ENCODE measurements around the gene CSHL1. TPM values are rescaled to one million over a fixed set of nuclear protein-coding genes. Genes with fewer than 3 reads are reported as not detected.
A peak's percentile ranks its signal among the peaks of the same experiment; 100 is the strongest.

CSHL1 gene
- total RNA-seq, 2 donors from 2014 or later, result not detected

DNA sequence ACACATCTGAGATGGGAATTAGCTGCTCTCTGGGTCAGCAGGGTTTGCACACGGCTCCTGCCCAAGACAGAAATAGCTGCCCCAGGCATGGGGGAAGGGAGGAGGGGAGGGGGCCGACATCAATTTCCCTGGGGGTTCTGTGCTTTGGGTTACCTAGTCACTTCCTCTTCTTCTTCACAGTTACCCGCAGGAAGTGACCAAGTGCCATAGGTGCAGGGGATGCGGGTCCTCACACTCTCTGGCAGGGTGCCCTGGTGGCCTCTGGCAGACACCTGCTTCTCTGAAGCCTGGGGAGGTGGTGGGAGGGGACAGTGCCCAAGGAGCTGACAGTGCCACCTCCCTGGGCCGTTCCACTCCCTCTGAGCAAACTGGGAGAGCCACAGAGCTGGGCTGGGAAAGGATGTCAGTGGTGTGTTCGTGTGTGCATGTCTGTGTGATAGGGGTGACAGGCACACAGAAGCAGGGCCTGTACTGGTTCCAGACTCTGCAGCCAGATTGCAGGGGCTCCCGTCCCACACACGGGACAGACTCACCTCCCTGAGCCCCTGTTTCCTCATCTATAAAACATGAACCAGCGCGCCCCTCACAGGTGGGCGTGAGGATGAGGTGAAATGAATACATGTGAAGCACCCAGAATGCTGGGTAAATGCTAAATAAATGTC, 43.5 kb upstream of the CSHL1 start:
- no peak overlapping the region for H3K9ac ChIP-seq (ENCODE audit: extremely low read depth, low read length, poor library complexity, severe bottlenecking)
- no peaks in the 10 kb centered on the region for H3K4me1 ChIP-seq (ENCODE audit: control insufficient read depth, insufficient read depth, low read length)
- peaks cover 8% of the 10 kb centered on the region for H3K27me3 ChIP-seq (ENCODE audit: control insufficient read depth, insufficient read depth, low read length, poor library complexity, severe bottlenecking)
- 84% methylated on average over 3 to 10 of the region's 11 CpGs for WGBS, 2 experiments (ENCODE audit: insufficient coverage in 1 of 2, insufficient read length in 1 of 2)
- H3K4me3 Mint-ChIP-seq, result no peak overlapping the region
- no peak overlapping the region for H3K4me3 ChIP-seq (ENCODE audit: low read length)
- H3K27me3 Mint-ChIP-seq (ENCODE audit: insufficient read depth), result peaks cover 14% of the 10 kb centered on the region
- H3K9me3 ChIP-seq (ENCODE audit: control insufficient read depth, low read length), result no peaks in the 10 kb centered on the region
- DNase-seq, result no peak
- H3K4me1 Mint-ChIP-seq, result peaks cover 3% of the 10 kb centered on the region
- H3K36me3 Mint-ChIP-seq (ENCODE audit: low read depth), result peaks cover 1% of the 10 kb centered on the region
- TF ChIP-seq, protein P1, sequence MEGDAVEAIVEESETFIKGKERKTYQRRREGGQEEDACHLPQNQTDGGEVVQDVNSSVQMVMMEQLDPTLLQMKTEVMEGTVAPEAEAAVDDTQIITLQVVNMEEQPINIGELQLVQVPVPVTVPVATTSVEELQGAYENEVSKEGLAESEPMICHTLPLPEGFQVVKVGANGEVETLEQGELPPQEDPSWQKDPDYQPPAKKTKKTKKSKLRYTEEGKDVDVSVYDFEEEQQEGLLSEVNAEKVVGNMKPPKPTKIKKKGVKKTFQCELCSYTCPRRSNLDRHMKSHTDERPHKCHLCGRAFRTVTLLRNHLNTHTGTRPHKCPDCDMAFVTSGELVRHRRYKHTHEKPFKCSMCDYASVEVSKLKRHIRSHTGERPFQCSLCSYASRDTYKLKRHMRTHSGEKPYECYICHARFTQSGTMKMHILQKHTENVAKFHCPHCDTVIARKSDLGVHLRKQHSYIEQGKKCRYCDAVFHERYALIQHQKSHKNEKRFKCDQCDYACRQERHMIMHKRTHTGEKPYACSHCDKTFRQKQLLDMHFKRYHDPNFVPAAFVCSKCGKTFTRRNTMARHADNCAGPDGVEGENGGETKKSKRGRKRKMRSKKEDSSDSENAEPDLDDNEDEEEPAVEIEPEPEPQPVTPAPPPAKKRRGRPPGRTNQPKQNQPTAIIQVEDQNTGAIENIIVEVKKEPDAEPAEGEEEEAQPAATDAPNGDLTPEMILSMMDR (conservative IDR thresholded peaks at IDR 0.05), result no peak
- H3K36me3 ChIP-seq (ENCODE audit: control insufficient read depth, insufficient read depth, low read length), result no peaks in the 10 kb centered on the region
- H3K9me3 Mint-ChIP-seq, result no peaks in the 10 kb centered on the region
- H3K27ac Mint-ChIP-seq, result no peak overlapping the region
- H3K27ac ChIP-seq (ENCODE audit: low read depth, low read length), result no peak overlapping the region

DNA sequence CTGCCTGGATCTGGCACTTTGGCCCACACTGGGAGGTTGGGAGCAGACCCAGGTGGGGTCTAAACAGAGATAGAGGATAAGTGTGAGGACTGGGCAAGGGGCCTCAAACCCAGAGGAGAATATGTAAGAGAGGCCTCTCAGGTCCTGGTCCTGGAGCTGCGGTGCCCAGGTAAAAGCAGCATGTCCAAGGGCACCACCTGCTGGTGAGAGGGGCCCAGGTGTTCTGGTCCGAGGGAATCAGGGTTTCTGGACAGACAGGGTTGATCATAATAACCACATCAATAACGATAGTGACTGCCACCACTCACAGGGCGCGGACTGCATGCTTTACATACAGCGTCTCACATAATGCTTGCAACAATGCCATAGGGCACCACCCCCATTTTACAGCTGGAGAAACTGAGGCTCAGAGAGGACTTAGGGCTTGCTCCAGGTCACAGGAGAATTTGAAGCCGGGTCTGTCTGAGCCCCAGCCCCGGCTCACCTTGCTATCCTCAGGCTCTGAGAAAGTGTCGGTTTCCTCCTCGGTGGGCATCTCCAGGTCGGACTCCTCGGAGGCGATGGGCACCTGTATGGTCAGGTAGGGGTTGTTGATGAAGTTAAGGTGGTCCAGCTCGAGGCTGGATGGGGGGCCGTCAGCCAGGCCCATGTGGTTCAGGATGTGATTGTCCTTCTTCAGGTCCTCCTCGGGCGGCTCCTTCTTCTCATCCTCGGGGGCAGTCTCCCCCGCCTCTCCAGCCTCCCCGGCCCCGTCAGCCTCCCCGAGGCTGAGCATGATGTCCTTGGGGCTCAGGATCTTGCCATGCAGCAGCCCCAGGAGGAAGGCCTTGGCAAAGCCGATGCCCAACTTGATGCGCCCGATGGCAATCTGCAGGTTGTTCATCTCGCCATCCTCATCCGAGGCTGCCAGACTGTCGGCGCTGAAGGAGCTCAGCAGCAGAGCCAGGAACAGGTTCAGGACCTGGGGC, 40.2 kb upstream of the CSHL1 start:
- peaks cover 3% of the 10 kb centered on the region for H3K4me1 Mint-ChIP-seq
- H3K4me3 Mint-ChIP-seq, result no peak overlapping the region
- no peaks in the 10 kb centered on the region for H3K9me3 ChIP-seq (ENCODE audit: control insufficient read depth, low read length)
- H3K27me3 ChIP-seq (ENCODE audit: control insufficient read depth, insufficient read depth, low read length, poor library complexity, severe bottlenecking), result no peaks in the 10 kb centered on the region
- WGBS, 2 experiments (ENCODE audit: insufficient coverage in 1 of 2, insufficient read length in 1 of 2), result 89 to 91% methylated on average over 14 to 29 of the region's 29 CpGs
- no peak overlapping the region for H3K4me3 ChIP-seq (ENCODE audit: low read length)
- H3K4me1 ChIP-seq (ENCODE audit: control insufficient read depth, insufficient read depth, low read length), result no peaks in the 10 kb centered on the region
- no peak overlapping the region for H3K27ac Mint-ChIP-seq
- H3K27ac ChIP-seq (ENCODE audit: low read depth, low read length), result no peak overlapping the region
- DNase-seq, result peak; percentile 95
- H3K36me3 Mint-ChIP-seq (ENCODE audit: low read depth), result no peaks in the 10 kb centered on the region
- H3K27me3 Mint-ChIP-seq (ENCODE audit: insufficient read depth), result no peaks in the 10 kb centered on the region
- H3K9me3 Mint-ChIP-seq, result no peaks in the 10 kb centered on the region
- TF ChIP-seq, protein P1 (conservative IDR thresholded peaks at IDR 0.05), result peak; percentile 82
- H3K36me3 ChIP-seq (ENCODE audit: control insufficient read depth, insufficient read depth, low read length), result no peaks in the 10 kb centered on the region
- no peak overlapping the region for H3K9ac ChIP-seq (ENCODE audit: extremely low read depth, low read length, poor library complexity, severe bottlenecking)

DNA sequence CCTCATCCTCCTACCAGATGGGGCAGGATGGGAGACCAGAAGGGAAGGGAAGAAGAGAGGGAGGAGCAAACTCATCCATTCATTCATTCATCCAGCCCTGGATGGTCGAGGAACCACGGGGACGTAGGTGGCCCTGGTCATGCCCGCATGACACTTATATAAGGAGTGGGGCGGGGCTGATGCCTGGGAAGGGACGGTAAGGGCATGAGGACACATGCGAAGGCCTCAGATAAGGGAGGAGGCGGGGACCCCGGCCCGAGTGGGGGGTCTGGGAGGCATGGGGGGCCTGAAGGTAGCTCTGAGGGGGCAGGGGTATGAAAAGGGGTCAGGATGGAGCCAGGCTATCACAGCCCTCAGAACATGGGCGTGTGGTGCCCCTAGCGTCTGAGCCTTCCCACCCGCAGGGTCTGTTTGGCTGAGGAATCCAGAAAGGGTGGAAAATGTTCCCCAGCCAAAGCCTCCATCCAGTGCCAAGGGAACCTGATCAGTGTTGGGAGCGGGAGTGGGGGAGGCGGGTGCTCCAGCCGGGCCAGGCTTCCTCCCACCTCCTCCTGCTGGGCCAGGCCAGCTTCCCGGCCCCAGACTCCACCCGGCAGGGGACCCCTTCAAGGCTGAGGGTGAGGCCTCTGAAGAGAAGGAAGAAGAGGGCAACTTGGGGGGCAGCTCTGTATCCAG, 38.7 kb upstream of the CSHL1 start:
- WGBS, 2 experiments (ENCODE audit: insufficient coverage in 1 of 2, insufficient read length in 1 of 2), result 86% methylated on average over 7 to 18 of the region's 18 CpGs
- Histone ChIP-seq H3K9ac (ENCODE audit: extremely low read depth, low read length, poor library complexity, severe bottlenecking) (no peak overlapping the region), H3K27ac (ENCODE audit: low read depth, low read length) (no peak overlapping the region), H3K4me3 (ENCODE audit: low read length) (no peak overlapping the region), H3K4me1 (ENCODE audit: control insufficient read depth, insufficient read depth, low read length) (no peaks in the 10 kb centered on the region), H3K9me3 (ENCODE audit: control insufficient read depth, low read length) (no peaks in the 10 kb centered on the region), H3K36me3 (ENCODE audit: control insufficient read depth, insufficient read depth, low read length) (no peaks in the 10 kb centered on the region), H3K27me3 (ENCODE audit: control insufficient read depth, insufficient read depth, low read length, poor library complexity, severe bottlenecking) (no peaks in the 10 kb centered on the region)
- H3K36me3 Mint-ChIP-seq (ENCODE audit: low read depth), result no peaks in the 10 kb centered on the region
- no peak overlapping the region for H3K4me3 Mint-ChIP-seq
- H3K27me3 Mint-ChIP-seq (ENCODE audit: insufficient read depth), result peaks cover 2% of the 10 kb centered on the region
- TF ChIP-seq, protein P1 (conservative IDR thresholded peaks at IDR 0.05), result no peak
- DNase-seq, result no peak
- H3K9me3 Mint-ChIP-seq, result no peaks in the 10 kb centered on the region
- no peak overlapping the region for H3K27ac Mint-ChIP-seq
- H3K4me1 Mint-ChIP-seq, result peaks cover 3% of the 10 kb centered on the region

Measured in endodermal cell (in vitro differentiated cells).